ENCODE results near the gene PLEKHG5.
"Not testable (repeated sequence)": the region's sequence is repeated elsewhere in the genome, so short reads cannot be mapped to it uniquely, and the experiment has no call there.

PLEKHG5 gene

DNA sequence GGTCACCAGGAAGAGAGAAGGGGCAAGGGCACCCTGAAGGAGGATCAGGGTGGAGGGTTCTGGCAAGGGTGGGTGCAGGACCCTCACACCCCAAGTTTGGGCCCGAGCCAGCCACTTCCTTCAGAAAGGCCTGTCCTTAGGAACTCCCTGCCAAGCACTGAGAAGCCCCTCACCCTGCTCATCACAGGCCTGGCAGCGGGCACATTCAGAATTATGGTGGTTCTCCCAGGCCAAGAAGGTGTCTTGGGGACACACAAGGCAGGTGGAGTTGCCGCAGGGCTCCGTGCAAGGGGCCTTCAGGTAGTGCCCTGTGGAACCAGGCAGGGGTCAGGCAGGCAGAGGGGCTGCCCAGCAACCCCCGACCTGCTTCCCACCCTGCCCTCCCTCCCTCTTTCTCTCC lies 26.6 kb downstream of the PLEKHG5 start:
- DNase-seq (ENCODE audit: low read depth in 2 of 3, low spot score in 2 of 3): no peak

DNA sequence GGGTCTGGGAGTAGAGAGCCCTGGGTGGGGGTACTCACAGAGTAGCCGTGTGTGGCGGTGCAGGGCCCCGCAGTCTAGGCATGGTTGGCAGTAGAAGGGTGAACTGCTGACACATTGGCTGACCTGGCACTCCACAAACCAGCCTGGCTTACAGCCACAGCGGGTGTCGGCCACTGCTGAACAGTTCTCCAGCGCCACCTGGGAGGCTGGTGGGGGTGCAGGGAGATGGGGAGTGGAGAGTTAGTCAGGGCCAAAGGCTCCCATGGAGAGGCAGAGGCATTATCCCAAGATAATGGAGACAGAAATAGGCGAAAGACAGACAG lies 27.0 kb downstream of the PLEKHG5 start:
- no peak for DNase-seq (ENCODE audit: low read depth in 2 of 3, low spot score in 2 of 3)

DNA sequence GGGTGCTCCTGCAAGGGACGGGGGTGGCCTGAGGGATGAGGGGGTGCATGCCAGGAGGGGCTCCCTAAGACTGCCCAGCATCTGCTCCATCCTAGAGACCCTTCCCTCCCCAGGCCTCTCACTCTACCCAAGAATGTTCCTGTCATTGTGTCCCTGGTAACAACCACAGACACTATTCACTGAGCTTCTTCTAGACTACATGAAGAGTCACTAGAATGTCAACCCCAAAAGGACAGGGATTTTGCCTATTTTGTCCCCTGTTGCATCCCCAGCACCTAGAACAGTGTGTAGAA lies 28.4 kb downstream of the PLEKHG5 start:
- no peak for DNase-seq (ENCODE audit: low read depth in 2 of 3, low spot score in 2 of 3)

DNA sequence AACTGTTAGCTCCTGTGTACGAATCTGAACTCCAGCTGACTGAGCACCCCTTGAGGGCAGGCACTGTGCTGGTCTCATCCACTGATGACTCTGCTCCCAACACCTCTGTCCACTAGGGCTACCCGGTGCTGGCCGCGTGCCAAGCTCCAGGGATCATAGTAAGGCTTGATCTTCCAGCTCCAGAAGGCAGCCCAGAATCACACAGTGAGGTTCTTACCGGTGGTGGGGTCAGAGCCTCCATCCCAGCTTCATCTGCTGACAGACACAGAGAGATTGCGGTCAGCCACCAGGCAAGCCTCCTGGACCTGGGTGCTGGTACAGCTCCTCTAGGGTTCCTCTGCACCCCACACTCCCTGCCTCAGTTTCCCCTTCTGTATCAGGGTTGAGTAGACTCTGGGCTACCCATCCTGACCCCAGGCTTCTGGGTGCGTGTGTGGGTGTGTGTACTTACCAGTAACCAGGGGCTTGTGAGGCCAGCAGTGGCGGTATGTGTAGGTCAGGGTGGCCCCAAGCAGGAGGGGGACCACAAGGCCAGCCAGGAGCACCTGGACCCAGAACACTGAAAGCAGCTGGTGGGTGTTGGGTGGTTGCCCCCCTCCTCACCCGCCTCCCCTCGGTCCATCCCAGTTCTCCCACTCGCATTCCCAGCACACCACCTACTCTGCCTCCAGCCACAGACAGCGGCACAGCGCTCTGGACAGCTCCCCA lies 28.9 kb downstream of the PLEKHG5 start:
- no peak for DNase-seq (ENCODE audit: low read depth in 2 of 3, low spot score in 2 of 3)

DNA sequence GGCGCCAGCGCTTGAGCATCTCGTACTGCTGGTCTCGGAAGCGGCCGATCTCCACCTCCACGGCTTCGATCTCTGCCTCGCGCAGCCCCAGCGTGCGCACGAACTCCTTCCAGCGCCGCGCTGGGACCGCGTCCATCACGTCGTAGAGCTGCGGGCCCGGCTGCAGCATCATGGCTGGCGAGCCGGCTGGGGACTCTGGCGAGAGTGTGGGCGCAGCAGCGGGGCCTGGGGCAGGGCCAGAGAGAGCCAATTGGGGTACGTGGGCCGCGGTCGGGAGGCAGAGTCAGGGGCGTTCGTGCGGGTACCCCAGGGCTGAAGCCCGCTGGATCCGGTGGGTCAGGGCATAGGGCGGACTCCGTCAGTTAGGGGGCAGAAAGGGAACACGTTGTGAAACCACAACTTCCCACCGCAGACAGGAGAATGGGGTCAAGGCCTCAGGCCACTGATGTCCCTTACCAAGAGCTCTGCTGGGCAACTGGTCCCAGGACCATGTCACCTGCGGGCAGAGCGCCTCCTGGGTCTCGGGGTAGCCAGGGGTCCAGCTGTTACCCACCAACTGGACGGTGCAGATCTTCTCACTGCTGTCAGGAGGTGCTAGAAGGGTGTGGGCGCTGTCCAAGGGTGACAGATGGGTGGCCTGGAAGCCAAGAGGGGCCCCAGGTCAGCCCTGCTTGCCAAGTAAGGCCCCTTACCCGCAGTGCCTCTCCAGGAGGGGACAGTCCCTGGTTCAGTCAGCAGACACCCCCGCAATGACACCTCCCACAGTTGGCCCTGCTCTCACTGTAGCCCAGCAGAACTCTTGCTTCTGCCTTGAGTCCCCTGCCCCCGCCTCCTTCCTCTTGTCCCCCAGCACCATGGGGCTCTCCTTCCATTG lies 29.7 kb downstream of the PLEKHG5 start:
- DNase-seq (ENCODE audit: low read depth in 2 of 3, low spot score in 2 of 3): no peak

DNA sequence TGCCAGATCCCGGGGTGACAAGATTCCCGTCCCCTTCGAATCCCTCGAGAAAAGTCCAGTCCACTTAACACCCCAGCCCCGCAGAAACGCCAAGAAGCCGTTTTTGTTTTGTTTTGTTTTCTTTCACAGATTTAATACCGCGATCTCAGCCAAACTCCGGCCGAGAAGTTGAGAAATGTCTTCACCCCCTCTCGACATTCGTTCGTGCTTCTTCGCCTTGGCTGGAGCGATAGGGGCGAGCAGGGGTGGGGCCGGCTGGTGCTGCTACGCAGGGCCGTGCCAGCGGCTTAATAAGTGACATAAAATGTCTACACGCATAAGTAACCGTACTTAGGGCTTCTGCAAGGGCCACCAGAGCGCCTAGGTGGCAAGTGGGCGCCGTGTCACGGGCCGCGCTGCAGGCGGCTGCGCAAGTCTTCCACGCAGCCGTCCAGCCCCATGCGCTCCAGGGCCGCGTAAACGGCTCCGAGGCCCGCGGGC lies 30.4 kb downstream of the PLEKHG5 start:
- DNase-seq (ENCODE audit: low read depth in 2 of 3, low spot score in 2 of 3): no peak

DNA sequence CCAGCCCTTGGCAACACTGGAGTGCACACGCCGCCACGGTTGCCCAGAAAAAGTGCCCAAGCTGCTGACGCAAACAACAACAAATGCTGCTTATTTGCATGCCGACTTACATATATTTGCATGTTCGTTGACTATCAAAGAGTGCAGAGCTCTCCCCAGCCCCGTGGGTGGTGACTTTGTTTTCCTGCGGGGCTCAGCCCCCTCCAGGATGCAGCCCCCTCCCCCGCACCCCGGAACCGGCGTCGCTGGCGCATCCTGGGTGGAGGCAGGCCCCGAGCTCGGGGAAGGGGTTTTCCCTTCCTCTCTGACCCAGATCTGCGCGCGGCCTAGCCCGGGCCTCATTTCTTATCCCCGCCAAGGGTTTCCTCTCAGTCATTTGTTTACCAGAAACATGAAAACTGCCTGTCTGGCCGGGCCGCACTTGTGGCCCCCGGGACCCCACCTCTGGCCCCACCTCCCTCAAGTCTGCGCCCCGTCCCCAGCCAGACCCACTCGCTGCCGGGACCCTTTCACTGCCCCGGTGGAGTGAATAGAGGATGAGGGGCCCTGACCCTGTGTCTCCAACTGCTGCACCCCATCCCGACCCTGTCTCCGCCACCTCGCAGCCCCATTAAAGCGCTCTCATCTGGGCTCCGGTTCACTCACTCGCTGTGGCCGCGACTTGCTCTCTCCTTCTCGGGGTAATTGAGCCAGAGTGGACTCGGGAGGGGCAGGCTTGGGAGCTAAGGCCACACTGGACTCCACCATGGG lies 31.0 kb downstream of the PLEKHG5 start:
- DNase-seq (ENCODE audit: low read depth in 2 of 3, low spot score in 2 of 3): peak in 2 of 3 experiments; percentile 55 to 61

DNA sequence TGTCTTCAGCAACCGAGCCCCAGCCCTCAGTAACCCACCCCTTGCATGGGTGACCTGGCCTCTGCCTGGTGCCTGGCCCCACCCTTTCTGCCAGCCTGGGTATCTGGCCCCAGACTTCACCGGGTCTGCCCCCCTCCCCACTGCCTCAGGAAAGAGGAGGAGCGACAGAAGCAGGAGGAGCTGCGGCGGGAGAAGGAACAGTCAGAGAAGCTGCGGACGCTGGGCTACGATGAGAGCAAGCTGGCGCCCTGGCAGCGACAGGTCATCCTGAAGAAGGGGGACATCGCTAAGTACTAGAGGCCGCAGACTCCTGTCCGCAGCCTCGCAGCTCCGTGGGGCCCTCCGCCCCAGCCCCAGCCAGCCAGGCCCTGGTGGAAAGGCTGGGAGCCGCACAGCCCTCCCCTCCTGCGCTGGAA lies 31.6 kb downstream of the PLEKHG5 start:
- no peak for DNase-seq (ENCODE audit: low read depth in 2 of 3, low spot score in 2 of 3)

DNA sequence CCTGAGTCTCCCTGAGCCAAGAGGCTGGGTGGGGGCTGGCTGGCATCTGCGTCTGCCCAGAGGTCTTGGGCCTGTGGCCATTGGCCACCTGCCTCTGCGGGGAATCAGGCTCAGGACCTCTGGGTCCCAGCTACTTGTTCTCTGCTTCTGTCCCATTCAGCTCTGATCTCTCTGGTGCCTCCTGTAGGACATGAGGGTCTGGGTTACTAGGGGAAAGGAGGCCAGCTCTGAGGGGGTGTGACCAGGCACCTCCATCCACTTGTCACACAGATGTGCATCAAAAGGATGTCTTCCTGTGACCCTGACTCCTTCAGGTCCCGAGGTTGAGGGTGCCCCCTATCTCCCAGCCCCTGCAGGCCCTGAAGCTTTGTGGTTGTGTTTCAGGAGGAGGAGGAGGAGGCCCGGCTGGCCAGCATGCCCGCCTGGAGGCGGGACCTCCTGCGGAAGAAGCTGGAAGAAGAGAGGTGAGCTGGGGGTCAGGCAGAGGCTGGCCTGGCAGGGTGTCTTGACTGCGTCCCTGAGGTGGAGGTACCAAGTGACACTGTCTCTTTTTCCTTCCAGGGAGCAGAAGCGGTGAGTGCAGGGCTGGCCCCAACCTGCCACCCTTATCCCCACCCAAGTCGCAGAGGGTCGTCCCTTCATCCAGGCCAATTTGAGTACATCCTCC lies 34.5 kb downstream of the PLEKHG5 start:
- no peak for DNase-seq (ENCODE audit: low read depth in 2 of 3, low spot score in 2 of 3)

DNA sequence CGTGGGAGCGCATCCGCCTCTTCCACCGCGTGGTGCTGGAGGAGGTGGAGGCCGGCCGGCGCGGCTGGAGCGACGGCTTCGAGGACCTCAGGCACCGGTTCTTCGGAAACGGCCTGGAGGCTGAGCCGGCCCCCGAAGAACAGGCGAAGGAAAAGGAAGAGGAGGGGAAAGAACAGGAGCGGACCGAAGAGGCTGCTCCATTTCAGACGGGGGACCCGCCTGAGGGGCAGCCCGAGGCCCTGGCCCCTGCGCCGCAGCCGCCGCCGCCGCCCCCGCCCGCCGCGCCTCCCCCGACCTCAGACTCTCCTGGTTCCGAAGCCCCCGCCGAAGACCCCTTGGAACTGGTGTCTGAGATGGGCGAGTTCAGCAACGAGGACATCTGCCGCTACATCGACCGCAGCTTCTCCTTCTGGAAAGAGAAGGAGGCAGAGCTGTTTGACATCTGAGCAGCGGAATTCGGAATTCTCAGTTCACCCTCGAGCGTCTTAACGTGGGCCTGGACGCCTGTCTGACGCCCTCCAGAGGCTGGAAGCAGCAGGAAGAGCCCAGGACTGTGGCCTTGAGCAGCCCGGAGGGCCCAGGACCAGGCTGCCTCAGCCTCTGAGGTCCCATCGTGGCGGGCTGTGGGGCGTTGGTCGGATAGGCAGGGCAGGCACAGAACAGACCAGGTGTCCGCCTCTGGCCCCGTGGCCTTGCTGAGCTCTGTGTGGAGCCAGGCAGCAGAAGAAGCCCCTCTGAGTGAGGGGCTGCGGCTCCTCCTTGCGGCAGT lies 35.5 kb downstream of the PLEKHG5 start:
- DNase-seq (ENCODE audit: low read depth in 2 of 3, low spot score in 2 of 3): not testable (repeated sequence)

DNA sequence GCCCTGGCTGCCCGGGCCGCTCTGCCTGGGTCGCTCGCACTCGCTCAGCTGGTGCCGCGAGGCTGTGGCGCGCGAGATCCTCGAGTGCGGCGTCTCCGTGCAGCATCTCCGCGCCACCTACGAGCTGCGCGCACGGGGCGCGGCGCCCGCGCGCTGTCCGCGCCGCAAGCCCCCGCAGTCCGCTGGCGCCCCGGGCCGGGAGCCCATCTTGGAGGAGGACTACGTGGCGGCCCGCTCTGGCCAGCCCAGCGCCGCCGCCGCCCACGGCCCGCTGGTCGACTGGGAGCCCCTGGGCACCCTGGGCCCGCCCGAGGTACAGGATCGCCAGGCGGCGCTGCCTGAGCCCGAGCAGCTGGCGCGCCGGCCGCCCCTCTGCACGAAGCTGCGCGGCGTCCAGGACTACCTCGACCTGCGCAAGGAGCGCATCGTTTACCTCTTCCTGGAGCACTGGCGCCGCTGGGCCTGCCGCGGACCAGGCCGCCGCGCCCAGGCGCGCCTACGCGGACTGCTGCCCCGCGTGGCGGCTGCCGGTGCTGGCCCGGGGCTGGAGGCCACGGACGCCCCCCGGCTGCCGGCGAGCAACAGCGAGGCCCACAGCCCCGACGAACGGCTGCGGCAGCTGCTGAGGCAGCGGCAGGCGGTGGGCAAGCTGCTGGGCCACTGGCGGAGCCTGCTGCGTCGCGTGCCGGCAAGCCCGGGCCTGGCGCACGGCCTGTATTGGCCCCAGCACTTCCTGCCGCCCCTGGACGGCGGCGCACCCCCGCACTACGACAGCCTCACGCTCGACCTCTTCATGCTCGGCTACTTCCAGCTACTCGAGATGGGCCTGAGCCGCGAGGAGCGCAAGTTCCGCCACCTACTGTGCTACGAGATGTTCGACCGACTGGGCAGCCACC lies 36.4 kb downstream of the PLEKHG5 start:
- DNase-seq (ENCODE audit: low read depth in 2 of 3, low spot score in 2 of 3): no peak

DNA sequence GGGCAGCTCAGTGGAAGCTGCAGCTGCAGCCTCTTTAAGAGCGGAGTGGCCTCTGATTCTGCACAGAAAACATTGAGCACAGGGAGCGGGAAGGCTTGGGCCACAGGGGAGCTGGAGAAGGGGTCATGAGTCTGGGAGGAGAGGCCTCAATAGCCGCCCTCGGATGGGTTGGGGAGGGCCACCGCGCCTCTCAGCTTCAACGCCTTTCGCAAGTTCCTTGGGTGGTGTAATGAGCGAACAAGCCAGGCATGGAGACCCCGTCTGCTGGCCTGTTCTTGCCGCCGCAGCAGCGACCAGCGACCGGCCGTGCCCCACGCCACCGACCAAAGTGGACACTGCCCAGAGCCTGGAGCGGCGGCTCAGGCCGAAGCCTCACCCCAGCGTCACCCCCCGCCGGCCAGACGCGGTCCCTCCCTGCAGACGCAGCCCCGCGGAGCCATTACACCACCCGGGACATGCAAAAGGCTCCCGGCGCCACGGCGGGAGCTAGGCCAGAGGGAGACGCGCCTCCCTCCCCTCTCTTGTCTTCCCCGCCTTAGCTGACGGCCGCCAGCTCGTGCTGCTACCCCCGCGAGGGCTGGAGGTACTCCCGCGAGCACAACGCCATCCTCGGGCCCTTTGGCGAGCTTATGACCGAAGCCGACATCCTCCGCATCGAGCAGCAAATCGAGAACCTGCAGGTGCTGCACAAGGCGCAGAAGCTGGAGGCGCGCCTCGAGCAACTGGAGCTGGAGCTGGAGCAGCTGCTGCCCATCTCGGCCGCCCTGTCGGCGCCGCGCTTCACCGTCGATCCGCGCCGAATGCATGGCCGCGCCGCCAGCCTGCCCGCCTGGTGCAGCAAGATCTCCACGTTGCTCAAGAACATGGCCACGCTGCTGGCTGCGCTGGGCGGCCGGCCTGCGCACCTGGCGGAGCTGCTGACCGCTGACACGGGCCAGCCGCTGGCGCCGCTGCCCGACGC lies 37.3 kb downstream of the PLEKHG5 start:
- DNase-seq (ENCODE audit: low read depth in 2 of 3, low spot score in 2 of 3): not testable (repeated sequence)

DNA sequence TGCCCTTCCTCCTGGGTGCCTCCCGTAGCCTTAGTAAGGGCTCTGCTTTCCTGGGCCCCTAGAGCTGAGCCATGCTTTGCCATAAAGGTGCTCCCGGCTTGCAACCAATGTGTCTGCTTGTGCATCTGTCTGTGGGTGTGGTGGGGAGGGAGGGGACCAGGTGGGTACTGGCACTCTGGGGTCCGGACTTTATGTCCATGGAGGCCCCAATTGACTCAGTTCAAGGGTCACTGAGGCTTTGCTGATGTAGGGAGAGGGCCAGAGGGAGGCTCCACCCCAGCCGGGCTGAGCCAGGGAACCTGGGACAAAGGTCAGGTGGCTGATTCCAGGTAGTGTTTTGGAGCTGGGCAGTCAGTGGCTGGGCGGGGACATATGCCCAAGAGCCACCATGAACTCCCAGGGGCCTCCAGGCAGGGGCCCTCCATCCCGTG lies 40.5 kb downstream of the PLEKHG5 start:
- DNase-seq (ENCODE audit: low read depth in 2 of 3, low spot score in 2 of 3): no peak

DNA sequence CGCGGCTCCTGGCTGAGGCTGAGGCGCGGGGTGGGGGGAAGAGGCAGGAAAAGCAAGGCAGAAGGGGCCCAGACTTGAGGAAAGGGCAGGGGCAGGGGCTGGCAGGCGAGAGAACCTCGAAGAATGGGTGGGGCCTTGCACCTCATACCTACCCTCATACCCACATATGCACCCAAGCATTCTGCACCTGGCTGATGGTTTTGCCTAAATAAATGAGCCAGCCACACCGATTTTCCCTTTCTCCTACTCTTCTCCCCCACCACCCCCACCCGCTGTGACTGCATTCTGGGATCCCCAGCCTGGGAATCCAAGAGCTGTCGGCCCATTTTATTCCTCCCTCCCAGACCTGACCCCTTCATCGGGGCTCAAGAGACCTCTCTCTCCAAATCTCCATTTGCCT lies 41.0 kb downstream of the PLEKHG5 start:
- not testable (repeated sequence) for DNase-seq (ENCODE audit: low read depth in 2 of 3, low spot score in 2 of 3)

DNA sequence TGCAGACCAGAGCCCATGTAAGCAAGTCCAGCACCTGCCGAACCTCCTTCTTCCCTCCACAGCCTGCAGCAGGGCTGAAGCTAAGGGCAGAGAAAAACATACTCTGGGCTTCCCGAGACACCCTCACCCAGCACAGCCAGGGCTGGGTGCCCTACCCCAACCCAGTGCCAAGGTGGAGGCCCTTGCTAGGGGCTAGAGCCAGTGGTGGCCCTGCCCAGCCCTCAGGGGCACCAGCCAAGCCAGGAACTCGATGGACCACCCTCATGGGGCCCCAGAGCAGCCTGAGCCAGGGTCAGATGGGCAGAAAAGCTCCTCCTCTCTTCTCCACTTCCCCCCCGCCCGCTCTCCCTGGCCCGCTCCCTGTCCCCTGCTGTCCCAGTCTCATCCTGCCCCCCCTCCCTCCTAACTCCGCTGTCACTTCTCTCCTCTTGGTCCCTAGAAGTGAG lies 41.4 kb downstream of the PLEKHG5 start:
- DNase-seq (ENCODE audit: low read depth in 2 of 3, low spot score in 2 of 3): no peak

DNA sequence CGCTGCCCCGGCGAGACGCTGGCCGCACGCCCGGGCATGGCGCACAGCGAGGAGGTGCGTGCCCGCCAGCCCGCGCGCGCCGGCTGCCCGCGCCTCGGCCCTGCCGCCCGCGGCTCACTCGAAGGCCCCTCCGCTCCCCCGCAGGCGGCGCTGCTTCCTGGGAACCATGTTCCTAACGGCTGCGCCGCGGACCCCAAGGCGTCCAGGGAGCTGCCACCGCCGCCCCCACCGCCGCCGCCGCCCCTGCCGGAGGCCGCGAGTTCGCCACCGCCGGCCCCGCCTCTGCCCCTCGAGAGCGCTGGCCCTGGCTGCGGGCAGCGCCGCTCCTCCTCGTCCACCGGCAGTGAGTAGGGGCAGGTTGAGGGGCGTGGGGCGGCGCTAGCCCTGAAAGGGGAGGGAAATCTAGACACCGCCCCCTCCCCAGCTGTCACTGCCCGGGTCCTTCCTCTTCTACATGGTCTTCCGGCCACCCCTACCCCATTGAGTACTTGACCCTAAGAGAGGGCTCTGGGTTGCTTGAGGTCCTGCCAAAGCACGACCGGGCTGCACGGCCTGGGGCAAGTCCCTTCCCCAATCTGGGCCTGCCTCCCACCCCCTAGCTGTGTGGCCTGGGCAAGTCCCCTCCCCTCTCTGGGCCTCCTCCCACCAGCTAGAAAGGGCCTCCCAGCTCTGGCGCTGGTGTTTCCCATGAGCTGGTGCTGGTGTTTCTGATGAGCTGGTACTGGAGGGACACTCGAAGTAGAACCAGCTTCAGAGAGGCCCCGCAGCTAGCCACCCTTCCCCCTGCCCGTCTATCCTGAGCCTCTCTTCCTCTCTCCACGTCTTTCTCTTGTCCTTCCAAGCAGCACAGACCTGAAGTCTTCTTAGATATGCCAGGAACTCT lies 42.5 kb downstream of the PLEKHG5 start:
- DNase-seq (ENCODE audit: low read depth in 2 of 3, low spot score in 2 of 3): no peak
